GM23338 (cell line): ENCODE measurements around the gene TSHZ2. TPM values are rescaled to one million over a fixed set of nuclear protein-coding genes. Genes with fewer than 3 reads are reported as not detected.

ENCODE experiments used
- ATAC-seq: fragments of 200-7000 bp; cut with Tn5 transposase; 3 replicates; pipeline ENCODE4 v1.9.1; 2020
- DNase-seq: peaks from one replicate; pipeline ENCODE4 v3.0.0-alpha.2; 2015; ENCODE audit warnings: low spot score
- H2AFZ ChIP-seq: fragments of 200-600 bp; sonication (generic); 2 replicates; pipeline ENCODE4 v1.8.0; 2016; ENCODE audit warnings: antibody characterized with exemption, mild to moderate bottlenecking, moderate library complexity
- H3F3A ChIP-seq: fragments of 200-600 bp; sonication (generic); replicated peaks from 2 replicates; pipeline ENCODE4 v1.8.0; 2017; ENCODE audit warnings: antibody characterized with exemption, mixed run types, low read depth
- H3K27ac ChIP-seq: fragments of 200-600 bp; sonication (generic); 2 replicates; pipeline ENCODE4 v1.6.1; 2016; ENCODE audit warnings: low read depth
- H3K27me3 ChIP-seq: fragments of 200-600 bp; sonication (generic); 2 replicates; pipeline ENCODE4 v1.8.0; 2016; ENCODE audit warnings: mild to moderate bottlenecking, mixed run types, moderate library complexity; ENCODE audit not compliant: insufficient read depth
- H3K36me3 ChIP-seq: fragments of 200-600 bp; sonication (generic); 2 replicates; pipeline ENCODE4 v1.8.0; 2016; ENCODE audit warnings: mild to moderate bottlenecking; ENCODE audit not compliant: insufficient read depth
- H3K4me1 ChIP-seq: fragments of 200-600 bp; sonication (generic); 2 replicates; pipeline ENCODE4 v1.8.0; 2016; ENCODE audit warnings: mild to moderate bottlenecking, moderate library complexity; ENCODE audit not compliant: insufficient read depth
- H3K4me2 ChIP-seq: fragments of 200-600 bp; sonication (generic); 2 replicates; pipeline ENCODE4 v1.7.1; 2017; ENCODE audit warnings: mixed run types
- H3K4me3 ChIP-seq: fragments of 200-600 bp; sonication (generic); 2 replicates; pipeline ENCODE4 v1.6.1; 2016; ENCODE audit warnings: mixed run types
- H3K79me2 ChIP-seq: fragments of 200-600 bp; sonication (generic); replicated peaks from 2 replicates; pipeline ENCODE4 v1.8.0; 2017; ENCODE audit warnings: mild to moderate bottlenecking; ENCODE audit not compliant: insufficient read depth
- H3K9me2 ChIP-seq: fragments of 200-600 bp; sonication (generic); 2 replicates; pipeline ENCODE4 v1.8.0; 2017; ENCODE audit not compliant: insufficient read depth
- H4K20me1 ChIP-seq: fragments of 200-600 bp; sonication (generic); replicated peaks from 2 replicates; pipeline ENCODE4 v1.8.0; 2017; ENCODE audit warnings: mild to moderate bottlenecking; ENCODE audit not compliant: insufficient read depth
- H3K27ac Mint-ChIP-seq: 2 replicates; pipeline ENCODE4 v1.8.0; 2020; ENCODE audit warnings: inconsistent platforms, mild to moderate bottlenecking, moderate library complexity, mixed read lengths
- H3K27me3 Mint-ChIP-seq: 3 replicates; pipeline ENCODE4 v1.8.0; 2022; ENCODE audit warnings: low read depth, mild to moderate bottlenecking, moderate library complexity, mixed read lengths, inconsistent platforms; ENCODE audit not compliant: insufficient read depth, poor library complexity
- H3K36me3 Mint-ChIP-seq: 3 replicates; pipeline ENCODE4 v1.8.0; 2021; ENCODE audit warnings: low read depth, mild to moderate bottlenecking, inconsistent platforms, moderate library complexity, mixed read lengths
- H3K4me1 Mint-ChIP-seq: 3 replicates; pipeline ENCODE4 v1.8.0; 2020; ENCODE audit warnings: mild to moderate bottlenecking, inconsistent platforms, mixed read lengths
- H3K4me3 Mint-ChIP-seq: 3 replicates; pipeline ENCODE4 v1.8.0; 2021; ENCODE audit warnings: moderate library complexity, mild to moderate bottlenecking, inconsistent platforms, mixed read lengths
- H3K9me3 Mint-ChIP-seq: 3 replicates; pipeline ENCODE4 v1.8.0; 2020; ENCODE audit warnings: moderate library complexity, mild to moderate bottlenecking, inconsistent platforms, mixed read lengths
- CREB1 ChIP-seq: fragments of 250-450 bp; sonication (Bioruptor Pico); IDR thresholded peaks from 2 replicates; pipeline ENCODE4 v1.5.0; 2020; ENCODE audit warnings: low read depth, mild to moderate bottlenecking, moderate library complexity
- CTCF ChIP-seq, 2 experiments: fragments of 200-600 bp in 1 of 2; sonication (generic) in 1 of 2; conservative IDR thresholded peaks; 2 replicates each; pipeline versions ENCODE4 v1.5.1 to v1.6.1; 2016 to 2017; ENCODE audit warnings: antibody characterized with exemption in 2 of 2, low read depth in 2 of 2, mild to moderate bottlenecking in 2 of 2, moderate library complexity in 1 of 2
- EZH2 ChIP-seq: fragments of 200-600 bp; sonication (generic); IDR thresholded peaks from one replicate; pipeline ENCODE4 v1.8.0; 2017; ENCODE audit warnings: antibody characterized with exemption, mild to moderate bottlenecking, low read depth; ENCODE audit not compliant: unreplicated experiment
- JUNB ChIP-seq: IDR thresholded peaks from one replicate; pipeline ENCODE4 v1.6.1; 2016; ENCODE audit warnings: antibody characterized with exemption; ENCODE audit not compliant: unreplicated experiment
- NANOG ChIP-seq: IDR thresholded peaks from 2 replicates; pipeline ENCODE4 v1.6.1; 2016; ENCODE audit warnings: antibody characterized with exemption, borderline replicate concordance
- STAT1 ChIP-seq: IDR thresholded peaks from one replicate; pipeline ENCODE4 v1.6.1; 2016; ENCODE audit warnings: antibody characterized with exemption; ENCODE audit not compliant: unreplicated experiment
- ZNF331 ChIP-seq: fragments of 250-450 bp; sonication (Bioruptor Pico); IDR thresholded peaks from 2 replicates; pipeline ENCODE4 v1.5.0; 2020; ENCODE audit warnings: low read depth, mild to moderate bottlenecking, moderate library complexity
- polyA plus RNA-seq: library from polyadenylated mRNA; unstranded; fragments of >200 nt; fragmentation: Nextera tagmentation; extraction: Ambion mirVana; gene quantifications from 2 replicates; pipeline ENCODE4 v1.2.1, GENCODE V29; 2016
- total RNA-seq: library from RNA; depleted of rRNA; stranded (reverse); fragments of >200 nt; shearing (Covaris generic); gene quantifications from 2 replicates; pipeline ENCODE4 v1.2.3, GENCODE V29; 2014
- TF ChIP-seq, protein P1 (sequence below): IDR thresholded peaks from one replicate; pipeline ENCODE4 v1.6.1; 2018; ENCODE audit warnings: antibody characterized with exemption; ENCODE audit not compliant: unreplicated experiment
- TF ChIP-seq, protein P2 (sequence below): fragments of 250-450 bp; sonication (Bioruptor Pico); IDR thresholded peaks from 2 replicates; pipeline ENCODE4 v1.5.0; 2020; ENCODE audit warnings: mild to moderate bottlenecking, moderate library complexity

Gene TSHZ2
- total and polyA plus RNA-seq, 2 experiments from 2014 or later = 0.49 to 1.3 TPM

- no peaks in the 10 kb centered on the region for H3K27me3 ChIP-seq
- ATAC-seq = no peak
- no peaks in the 10 kb centered on the region for H3K79me2 ChIP-seq
- Mint-ChIP-seq H3K4me1 (no peaks in the 10 kb centered on the region), H3K27ac (no peak overlapping the region), H3K9me3 (peaks cover 5% of the 10 kb centered on the region; the same call in 1 of the 3 replicates), H3K36me3 (peaks cover 3% of the 10 kb centered on the region; the same call in 2 of the 3 replicates), H3K27me3 (no peaks in the 10 kb centered on the region), H3K4me3 (no peak overlapping the region)
- H3K36me3 ChIP-seq = no peaks in the 10 kb centered on the region
- H3K4me3 ChIP-seq = no peak overlapping the region
- DNase-seq = no peak
- no peaks in the 10 kb centered on the region for H3K9me2 ChIP-seq
- TF ChIP-seq NANOG (no peak), CTCF (conservative IDR thresholded peaks at IDR 0.05; ENCODE audit: low read depth in 2 of 2) (no peak), JUNB (no peak), CREB1 (CRISPR knock-in tag) (no peak), STAT1 (no peak), EZH2 (no peak), ZNF331 (no peak)
- TF ChIP-seq, protein P1, sequence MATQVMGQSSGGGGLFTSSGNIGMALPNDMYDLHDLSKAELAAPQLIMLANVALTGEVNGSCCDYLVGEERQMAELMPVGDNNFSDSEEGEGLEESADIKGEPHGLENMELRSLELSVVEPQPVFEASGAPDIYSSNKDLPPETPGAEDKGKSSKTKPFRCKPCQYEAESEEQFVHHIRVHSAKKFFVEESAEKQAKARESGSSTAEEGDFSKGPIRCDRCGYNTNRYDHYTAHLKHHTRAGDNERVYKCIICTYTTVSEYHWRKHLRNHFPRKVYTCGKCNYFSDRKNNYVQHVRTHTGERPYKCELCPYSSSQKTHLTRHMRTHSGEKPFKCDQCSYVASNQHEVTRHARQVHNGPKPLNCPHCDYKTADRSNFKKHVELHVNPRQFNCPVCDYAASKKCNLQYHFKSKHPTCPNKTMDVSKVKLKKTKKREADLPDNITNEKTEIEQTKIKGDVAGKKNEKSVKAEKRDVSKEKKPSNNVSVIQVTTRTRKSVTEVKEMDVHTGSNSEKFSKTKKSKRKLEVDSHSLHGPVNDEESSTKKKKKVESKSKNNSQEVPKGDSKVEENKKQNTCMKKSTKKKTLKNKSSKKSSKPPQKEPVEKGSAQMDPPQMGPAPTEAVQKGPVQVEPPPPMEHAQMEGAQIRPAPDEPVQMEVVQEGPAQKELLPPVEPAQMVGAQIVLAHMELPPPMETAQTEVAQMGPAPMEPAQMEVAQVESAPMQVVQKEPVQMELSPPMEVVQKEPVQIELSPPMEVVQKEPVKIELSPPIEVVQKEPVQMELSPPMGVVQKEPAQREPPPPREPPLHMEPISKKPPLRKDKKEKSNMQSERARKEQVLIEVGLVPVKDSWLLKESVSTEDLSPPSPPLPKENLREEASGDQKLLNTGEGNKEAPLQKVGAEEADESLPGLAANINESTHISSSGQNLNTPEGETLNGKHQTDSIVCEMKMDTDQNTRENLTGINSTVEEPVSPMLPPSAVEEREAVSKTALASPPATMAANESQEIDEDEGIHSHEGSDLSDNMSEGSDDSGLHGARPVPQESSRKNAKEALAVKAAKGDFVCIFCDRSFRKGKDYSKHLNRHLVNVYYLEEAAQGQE = no peak
- TF ChIP-seq, protein P2, sequence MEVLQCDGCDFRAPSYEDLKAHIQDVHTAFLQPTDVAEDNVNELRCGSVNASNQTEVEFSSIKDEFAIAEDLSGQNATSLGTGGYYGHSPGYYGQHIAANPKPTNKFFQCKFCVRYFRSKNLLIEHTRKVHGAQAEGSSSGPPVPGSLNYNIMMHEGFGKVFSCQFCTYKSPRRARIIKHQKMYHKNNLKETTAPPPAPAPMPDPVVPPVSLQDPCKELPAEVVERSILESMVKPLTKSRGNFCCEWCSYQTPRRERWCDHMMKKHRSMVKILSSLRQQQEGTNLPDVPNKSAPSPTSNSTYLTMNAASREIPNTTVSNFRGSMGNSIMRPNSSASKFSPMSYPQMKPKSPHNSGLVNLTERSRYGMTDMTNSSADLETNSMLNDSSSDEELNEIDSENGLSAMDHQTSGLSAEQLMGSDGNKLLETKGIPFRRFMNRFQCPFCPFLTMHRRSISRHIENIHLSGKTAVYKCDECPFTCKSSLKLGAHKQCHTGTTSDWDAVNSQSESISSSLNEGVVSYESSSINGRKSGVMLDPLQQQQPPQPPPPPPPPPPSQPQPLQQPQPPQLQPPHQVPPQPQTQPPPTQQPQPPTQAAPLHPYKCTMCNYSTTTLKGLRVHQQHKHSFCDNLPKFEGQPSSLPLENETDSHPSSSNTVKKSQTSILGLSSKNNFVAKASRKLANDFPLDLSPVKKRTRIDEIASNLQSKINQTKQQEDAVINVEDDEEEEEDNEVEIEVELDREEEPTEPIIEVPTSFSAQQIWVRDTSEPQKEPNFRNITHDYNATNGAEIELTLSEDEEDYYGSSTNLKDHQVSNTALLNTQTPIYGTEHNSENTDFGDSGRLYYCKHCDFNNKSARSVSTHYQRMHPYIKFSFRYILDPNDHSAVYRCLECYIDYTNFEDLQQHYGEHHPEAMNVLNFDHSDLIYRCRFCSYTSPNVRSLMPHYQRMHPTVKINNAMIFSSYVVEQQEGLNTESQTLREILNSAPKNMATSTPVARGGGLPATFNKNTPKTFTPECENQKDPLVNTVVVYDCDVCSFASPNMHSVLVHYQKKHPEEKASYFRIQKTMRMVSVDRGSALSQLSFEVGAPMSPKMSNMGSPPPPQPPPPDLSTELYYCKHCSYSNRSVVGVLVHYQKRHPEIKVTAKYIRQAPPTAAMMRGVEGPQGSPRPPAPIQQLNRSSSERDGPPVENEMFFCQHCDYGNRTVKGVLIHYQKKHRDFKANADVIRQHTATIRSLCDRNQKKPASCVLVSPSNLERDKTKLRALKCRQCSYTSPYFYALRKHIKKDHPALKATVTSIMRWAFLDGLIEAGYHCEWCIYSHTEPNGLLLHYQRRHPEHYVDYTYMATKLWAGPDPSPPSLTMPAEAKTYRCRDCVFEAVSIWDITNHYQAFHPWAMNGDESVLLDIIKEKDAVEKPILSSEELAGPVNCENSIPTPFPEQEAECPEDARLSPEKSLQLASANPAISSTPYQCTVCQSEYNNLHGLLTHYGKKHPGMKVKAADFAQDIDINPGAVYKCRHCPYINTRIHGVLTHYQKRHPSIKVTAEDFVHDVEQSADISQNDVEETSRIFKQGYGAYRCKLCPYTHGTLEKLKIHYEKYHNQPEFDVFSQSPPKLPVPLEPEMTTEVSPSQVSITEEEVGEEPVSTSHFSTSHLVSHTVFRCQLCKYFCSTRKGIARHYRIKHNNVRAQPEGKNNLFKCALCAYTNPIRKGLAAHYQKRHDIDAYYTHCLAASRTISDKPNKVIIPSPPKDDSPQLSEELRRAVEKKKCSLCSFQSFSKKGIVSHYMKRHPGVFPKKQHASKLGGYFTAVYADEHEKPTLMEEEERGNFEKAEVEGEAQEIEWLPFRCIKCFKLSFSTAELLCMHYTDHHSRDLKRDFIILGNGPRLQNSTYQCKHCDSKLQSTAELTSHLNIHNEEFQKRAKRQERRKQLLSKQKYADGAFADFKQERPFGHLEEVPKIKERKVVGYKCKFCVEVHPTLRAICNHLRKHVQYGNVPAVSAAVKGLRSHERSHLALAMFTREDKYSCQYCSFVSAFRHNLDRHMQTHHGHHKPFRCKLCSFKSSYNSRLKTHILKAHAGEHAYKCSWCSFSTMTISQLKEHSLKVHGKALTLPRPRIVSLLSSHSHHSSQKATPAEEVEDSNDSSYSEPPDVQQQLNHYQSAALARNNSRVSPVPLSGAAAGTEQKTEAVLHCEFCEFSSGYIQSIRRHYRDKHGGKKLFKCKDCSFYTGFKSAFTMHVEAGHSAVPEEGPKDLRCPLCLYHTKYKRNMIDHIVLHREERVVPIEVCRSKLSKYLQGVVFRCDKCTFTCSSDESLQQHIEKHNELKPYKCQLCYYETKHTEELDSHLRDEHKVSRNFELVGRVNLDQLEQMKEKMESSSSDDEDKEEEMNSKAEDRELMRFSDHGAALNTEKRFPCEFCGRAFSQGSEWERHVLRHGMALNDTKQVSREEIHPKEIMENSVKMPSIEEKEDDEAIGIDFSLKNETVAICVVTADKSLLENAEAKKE (CRISPR knock-in tag) = no peak
- H3K4me1 ChIP-seq = no peaks in the 10 kb centered on the region
- H3K27ac ChIP-seq = no peak overlapping the region
- no peaks in the 10 kb centered on the region for H3F3A ChIP-seq
- H4K20me1 ChIP-seq = no peaks in the 10 kb centered on the region
- H2AFZ ChIP-seq = no peak overlapping the region
- H3K4me2 ChIP-seq = no peak overlapping the region
Measured at GRCh38 chr20:53354314-53354713, 382.2 kb downstream of the TSHZ2 start.
